GM12891 (cell line): Measurements from ENCODE around the gene IL13RA2.

Source experiments
- DNase-seq: peaks from one replicate; pipeline ENCODE4 v3.0.0; 2011; ENCODE audit warnings: low spot score; ENCODE audit not compliant: insufficient read length
- FAIRE-seq: peaks from 2 replicates; lab custom pipeline; 2011; peaks lifted over from hg19 to GRCh38; lab: Jason Lieb, UNC
- PAX5 ChIP-seq: IDR thresholded peaks from 2 replicates; pipeline ENCODE4 v1.6.1; 2011; ENCODE audit warnings: low read length, moderate library complexity, mild to moderate bottlenecking; ENCODE audit not compliant: insufficient read depth, severe bottlenecking
- POLR2A ChIP-seq: IDR thresholded peaks from 2 replicates; pipeline ENCODE4 v1.6.1; 2011; ENCODE audit warnings: low read depth, low read length, control low read depth
- POLR2AphosphoS5 ChIP-seq: IDR thresholded peaks from 2 replicates; pipeline ENCODE4 v1.6.1; 2011; ENCODE audit warnings: low read depth, low read length, control low read depth
- POU2F2 ChIP-seq: IDR thresholded peaks from 2 replicates; pipeline ENCODE4 v1.6.1; 2011; ENCODE audit warnings: low read depth, mild to moderate bottlenecking, control low read depth, low read length, moderate library complexity
- SPI1 ChIP-seq: IDR thresholded peaks from 2 replicates; pipeline ENCODE4 v1.6.1; 2011; ENCODE audit warnings: low read depth, low read length, control low read depth
- TAF1 ChIP-seq: IDR thresholded peaks from 2 replicates; pipeline ENCODE4 v1.6.1; 2011; ENCODE audit warnings: low read depth, low read length, control low read depth

The IL13RA2 gene

GRCh38 chrX:115011428-115011827, 6.0 kb downstream of the IL13RA2 start:
- DNase-seq (no peak), FAIRE-seq (no peak)
- no peak for TF ChIP-seq POLR2A
- no peak for TF ChIP-seq PAX5
- TF ChIP-seq TAF1: no peak
- no peak for TF ChIP-seq POU2F2
- no peak for TF ChIP-seq SPI1
- no peak for TF ChIP-seq POLR2AphosphoS5

GRCh38 chrX:114999906-115000305, 17.5 kb downstream of the IL13RA2 start:
- DNase-seq: no peak
- no peak for FAIRE-seq
- TF ChIP-seq POLR2A (no peak), PAX5 (no peak), POU2F2 (no peak), POLR2AphosphoS5 (no peak), SPI1 (no peak)

GRCh38 chrX:114997779-114998178, 19.6 kb downstream of the IL13RA2 start:
- TF ChIP-seq PAX5: no peak
- no peak for TF ChIP-seq POLR2AphosphoS5
- TF ChIP-seq SPI1: no peak
- TF ChIP-seq POU2F2: no peak
- no peak for TF ChIP-seq POLR2A
- TF ChIP-seq TAF1: no peak
- no peak for DNase-seq
- FAIRE-seq: no peak

GRCh38 chrX:114985967-114986592, 31.3 kb downstream of the IL13RA2 start:
- no peak for TF ChIP-seq POLR2AphosphoS5
- TF ChIP-seq POU2F2: no peak
- TF ChIP-seq PAX5: no peak
- no peak for TF ChIP-seq TAF1
- TF ChIP-seq POLR2A: no peak
- no peak for TF ChIP-seq SPI1
- FAIRE-seq: no peak
- no peak for DNase-seq

GRCh38 chrX:114976292-114976691, 41.1 kb downstream of the IL13RA2 start:
- FAIRE-seq (no peak), DNase-seq (no peak)
- TF ChIP-seq TAF1 (no peak), POU2F2 (no peak)

GRCh38 chrX:114973013-114973412, 44.4 kb downstream of the IL13RA2 start:
- FAIRE-seq: no peak
- no peak for DNase-seq
- no peak for TF ChIP-seq POU2F2
- no peak for TF ChIP-seq SPI1
- no peak for TF ChIP-seq TAF1
- TF ChIP-seq POLR2A: no peak
- TF ChIP-seq PAX5: no peak
- TF ChIP-seq POLR2AphosphoS5: no peak

- TF ChIP-seq POLR2AphosphoS5: no peak
- no peak for TF ChIP-seq TAF1
- no peak for TF ChIP-seq PAX5
- no peak for TF ChIP-seq POLR2A
- TF ChIP-seq SPI1: no peak
- no peak for TF ChIP-seq POU2F2
- FAIRE-seq (no peak), DNase-seq (no peak)
These were observed 46.6 kb downstream of the IL13RA2 start for GRCh38 chrX:114970806-114971205.

- FAIRE-seq (no peak), DNase-seq (no peak)
- TF ChIP-seq POLR2AphosphoS5: no peak
- TF ChIP-seq SPI1: no peak
- TF ChIP-seq POLR2A: no peak
- TF ChIP-seq TAF1: no peak
- no peak for TF ChIP-seq PAX5
- no peak for TF ChIP-seq POU2F2
These were observed 53.0 kb downstream of the IL13RA2 start for GRCh38 chrX:114964374-114964773.

- DNase-seq (no peak), FAIRE-seq (no peak)
- TF ChIP-seq POLR2A (no peak), SPI1 (no peak), TAF1 (no peak), POLR2AphosphoS5 (no peak), POU2F2 (no peak), PAX5 (no peak)
These were observed 55.2 kb downstream of the IL13RA2 start for GRCh38 chrX:114962209-114962608.

GRCh38 chrX:114959729-114960128, 57.7 kb downstream of the IL13RA2 start:
- DNase-seq (no peak), FAIRE-seq (no peak)
- TF ChIP-seq POU2F2 (no peak), POLR2AphosphoS5 (no peak), SPI1 (no peak), PAX5 (no peak), POLR2A (no peak), TAF1 (no peak)
